ENCODE results near the gene OSBPL6.
"Not testable (repeated sequence)": the region's sequence is repeated elsewhere in the genome, so short reads cannot be mapped to it uniquely, and the experiment has no call there.

The OSBPL6 gene

GRCh38 chr2:178195390-178196166, 1.3 kb downstream of the OSBPL6 start:
- no peaks in the 10 kb centered on the region for H3F3A ChIP-seq (ENCODE audit: control insufficient read depth, insufficient read depth)
- H3K9me2 ChIP-seq (replicated peaks; ENCODE audit: control insufficient read depth, low read length) = no peaks in the 10 kb centered on the region
- no peaks in the 10 kb centered on the region for H3K36me3 ChIP-seq (ENCODE audit: control insufficient read depth, low read length)
- peaks cover 54% of the 10 kb centered on the region for H3K27me3 ChIP-seq (ENCODE audit: control insufficient read depth, low read length)
- no peaks in the 10 kb centered on the region for H4K20me1 ChIP-seq (ENCODE audit: control insufficient read depth, insufficient read depth, low read depth, low read length)
- H3K27ac ChIP-seq (ENCODE audit: low read depth, low read length) = no peak overlapping the region
- H3K9me3 ChIP-seq (ENCODE audit: control insufficient read depth, insufficient read depth, low read length) = no peaks in the 10 kb centered on the region
- H3K4me3 ChIP-seq (ENCODE audit: low read length) = peak overlapping the region; percentile 72
- peak overlapping the region; percentile 80 for H3K4me2 ChIP-seq (ENCODE audit: low read length)
- H3K4me1 ChIP-seq (ENCODE audit: control insufficient read depth, low read length) = peaks cover 4% of the 10 kb centered on the region; the same call in 1 of the 2 replicates
- TF ChIP-seq EZH2phosphoT487 (IDR thresholded peaks at IDR 0.05; ENCODE audit: borderline replicate concordance, low read length) (no peak), CTCF (IDR thresholded peaks at IDR 0.05; ENCODE audit: low read depth, low read length, poor library complexity, severe bottlenecking) (no peak)
- no peaks in the 10 kb centered on the region for H3K79me2 ChIP-seq (ENCODE audit: control insufficient read depth, low read length)

- TF ChIP-seq CTCF (IDR thresholded peaks at IDR 0.05; ENCODE audit: low read depth, low read length, poor library complexity, severe bottlenecking) (no peak), EZH2phosphoT487 (IDR thresholded peaks at IDR 0.05; ENCODE audit: borderline replicate concordance, low read length) (no peak)
- H3K79me2 ChIP-seq (ENCODE audit: control insufficient read depth, low read length) = no peaks in the 10 kb centered on the region
- no peaks in the 10 kb centered on the region for H3K36me3 ChIP-seq (ENCODE audit: control insufficient read depth, low read length)
- peaks cover 4% of the 10 kb centered on the region; the same call in 1 of the 2 replicates for H3K4me1 ChIP-seq (ENCODE audit: control insufficient read depth, low read length)
- H3F3A ChIP-seq (ENCODE audit: control insufficient read depth, insufficient read depth) = no peaks in the 10 kb centered on the region
- H3K4me2 ChIP-seq (ENCODE audit: low read length) = no peak overlapping the region
- H3K27me3 ChIP-seq (ENCODE audit: control insufficient read depth, low read length) = peaks cover 47% of the 10 kb centered on the region
- H3K9me2 ChIP-seq (replicated peaks; ENCODE audit: control insufficient read depth, low read length) = no peaks in the 10 kb centered on the region
- no peak overlapping the region for H3K4me3 ChIP-seq (ENCODE audit: low read length)
- no peaks in the 10 kb centered on the region for H4K20me1 ChIP-seq (ENCODE audit: control insufficient read depth, insufficient read depth, low read depth, low read length)
- H3K27ac ChIP-seq (ENCODE audit: low read depth, low read length) = no peak overlapping the region
- H3K9me3 ChIP-seq (ENCODE audit: control insufficient read depth, insufficient read depth, low read length) = no peaks in the 10 kb centered on the region
These were observed 3.5 kb downstream of the OSBPL6 start for GRCh38 chr2:178197791-178198190.

DNA sequence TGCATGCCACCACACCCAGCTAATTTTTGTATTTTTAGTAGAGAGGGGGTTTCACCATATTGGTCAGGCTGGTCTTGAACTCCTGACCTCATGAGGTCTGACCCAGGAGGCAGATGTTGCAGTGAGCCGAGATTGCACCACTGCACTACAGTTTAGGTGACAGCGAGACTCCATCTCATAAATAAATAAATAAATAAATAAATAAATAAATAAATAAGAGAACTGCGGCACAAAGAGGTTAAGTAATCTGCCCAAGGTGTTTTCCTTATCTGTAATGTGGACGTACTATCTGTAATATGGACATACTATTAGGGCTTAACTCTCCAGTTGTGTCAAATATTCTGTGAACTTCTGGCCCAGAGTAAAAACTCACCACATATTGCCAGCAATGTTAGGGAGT, 4.1 kb downstream of the OSBPL6 start:
- H4K20me1 ChIP-seq (ENCODE audit: control insufficient read depth, insufficient read depth, low read depth, low read length); H3K4me3 ChIP-seq (ENCODE audit: low read length); H3K4me1 ChIP-seq (ENCODE audit: control insufficient read depth, low read length); H3K4me2 ChIP-seq (ENCODE audit: low read length); H3K79me2 ChIP-seq (ENCODE audit: control insufficient read depth, low read length); H3K27ac ChIP-seq (ENCODE audit: low read depth, low read length); H3K9me3 ChIP-seq (ENCODE audit: control insufficient read depth, insufficient read depth, low read length); H3K36me3 ChIP-seq (ENCODE audit: control insufficient read depth, low read length); H3F3A ChIP-seq (ENCODE audit: control insufficient read depth, insufficient read depth); H3K9me2 ChIP-seq (replicated peaks; ENCODE audit: control insufficient read depth, low read length): not testable (repeated sequence)
- peaks cover 42% of the 10 kb centered on the region for H3K27me3 ChIP-seq (ENCODE audit: control insufficient read depth, low read length)

DNA sequence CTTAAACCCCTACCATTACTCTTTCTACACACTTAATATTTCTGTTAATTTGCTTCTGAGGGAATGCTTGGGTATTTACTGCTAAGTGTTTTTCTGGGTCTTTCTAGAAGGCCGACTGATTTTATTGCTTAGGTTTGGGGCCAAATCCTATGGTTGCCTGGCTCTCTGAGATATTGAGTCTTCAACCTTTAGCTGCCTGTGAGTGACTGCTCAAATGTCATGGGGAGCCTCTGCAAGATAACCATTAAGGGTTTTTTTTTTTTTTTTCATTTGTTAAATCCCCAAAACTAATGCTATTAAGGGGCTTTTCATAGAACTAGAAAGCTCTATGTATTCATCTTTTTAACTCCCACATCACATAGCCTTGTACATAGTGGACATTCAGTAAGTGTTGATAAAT, 5.0 kb downstream of the OSBPL6 start:
- Histone ChIP-seq H3K36me3 (ENCODE audit: control insufficient read depth, low read length) (no peaks in the 10 kb centered on the region), H3K9me2 (replicated peaks; ENCODE audit: control insufficient read depth, low read length) (no peaks in the 10 kb centered on the region), H3K4me1 (ENCODE audit: control insufficient read depth, low read length) (no peaks in the 10 kb centered on the region; the same call in 1 of the 2 replicates), H3K4me3 (ENCODE audit: low read length) (no peak overlapping the region), H3K79me2 (ENCODE audit: control insufficient read depth, low read length) (no peaks in the 10 kb centered on the region), H3F3A (ENCODE audit: control insufficient read depth, insufficient read depth) (no peaks in the 10 kb centered on the region), H3K9me3 (ENCODE audit: control insufficient read depth, insufficient read depth, low read length) (no peaks in the 10 kb centered on the region), H3K27ac (ENCODE audit: low read depth, low read length) (no peak overlapping the region), H3K4me2 (ENCODE audit: low read length) (no peak overlapping the region), H4K20me1 (ENCODE audit: control insufficient read depth, insufficient read depth, low read depth, low read length) (no peaks in the 10 kb centered on the region), H3K27me3 (ENCODE audit: control insufficient read depth, low read length) (peaks cover 33% of the 10 kb centered on the region)
- TF ChIP-seq EZH2phosphoT487 (IDR thresholded peaks at IDR 0.05; ENCODE audit: borderline replicate concordance, low read length) (no peak), CTCF (IDR thresholded peaks at IDR 0.05; ENCODE audit: low read depth, low read length, poor library complexity, severe bottlenecking) (no peak)
